SK-N-SH treated with all-trans-retinoic acid at 6 μM for 48 hours (cell line): ENCODE data around the gene APC2.

Experiments used
- TF ChIP-seq, protein P1 (sequence below): fragments of 250-450 bp; sonication (Bioruptor Pico); IDR thresholded peaks from 2 replicates; pipeline ENCODE4 v1.5.1; 2020; ENCODE audit warnings: low read depth, mild to moderate bottlenecking, moderate library complexity
- TF ChIP-seq, protein P2 (sequence below): fragments of 250-450 bp; sonication (Bioruptor Pico); IDR thresholded peaks from 2 replicates; pipeline ENCODE4 v1.8.0; 2020; ENCODE audit warnings: mild to moderate bottlenecking, moderate library complexity, borderline replicate concordance

DNA sequence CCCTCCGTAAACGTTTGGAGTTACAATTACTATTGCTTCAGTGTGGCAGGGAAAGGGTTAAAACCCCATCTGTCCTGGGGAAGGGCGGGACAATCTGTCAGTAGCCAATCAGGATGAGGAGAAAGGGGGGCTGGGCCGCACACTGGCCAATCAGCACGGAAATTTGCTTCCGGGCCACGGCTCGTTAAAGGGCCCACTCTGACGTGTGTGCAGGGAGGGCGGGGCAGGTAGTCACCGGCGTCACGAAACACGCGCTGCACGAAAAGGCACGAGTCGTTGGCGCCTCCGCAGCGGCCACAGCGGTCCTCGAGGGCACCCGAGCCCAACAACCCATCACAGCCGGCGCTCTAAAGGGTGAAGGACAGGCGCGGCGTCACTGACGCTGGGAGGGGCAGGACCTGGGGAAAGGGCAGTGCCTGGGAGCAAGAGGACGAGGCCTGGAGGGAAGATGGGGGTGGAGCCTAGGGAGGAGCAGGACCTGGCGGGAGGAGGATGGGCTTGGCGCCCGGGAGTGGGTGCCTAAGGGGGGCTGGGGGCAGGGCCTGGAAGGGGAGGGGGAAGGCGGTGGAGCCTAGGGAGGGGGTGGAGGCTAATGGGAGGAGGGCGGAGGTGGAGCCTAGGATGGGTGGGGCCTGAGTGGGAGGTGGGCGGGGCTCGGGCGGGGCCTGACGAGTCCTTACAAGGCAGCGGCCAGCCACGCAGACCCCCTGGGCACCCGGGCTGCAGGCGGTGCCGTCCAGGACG lies 58.0 kb downstream of the APC2 start:
- TF ChIP-seq, protein P1, sequence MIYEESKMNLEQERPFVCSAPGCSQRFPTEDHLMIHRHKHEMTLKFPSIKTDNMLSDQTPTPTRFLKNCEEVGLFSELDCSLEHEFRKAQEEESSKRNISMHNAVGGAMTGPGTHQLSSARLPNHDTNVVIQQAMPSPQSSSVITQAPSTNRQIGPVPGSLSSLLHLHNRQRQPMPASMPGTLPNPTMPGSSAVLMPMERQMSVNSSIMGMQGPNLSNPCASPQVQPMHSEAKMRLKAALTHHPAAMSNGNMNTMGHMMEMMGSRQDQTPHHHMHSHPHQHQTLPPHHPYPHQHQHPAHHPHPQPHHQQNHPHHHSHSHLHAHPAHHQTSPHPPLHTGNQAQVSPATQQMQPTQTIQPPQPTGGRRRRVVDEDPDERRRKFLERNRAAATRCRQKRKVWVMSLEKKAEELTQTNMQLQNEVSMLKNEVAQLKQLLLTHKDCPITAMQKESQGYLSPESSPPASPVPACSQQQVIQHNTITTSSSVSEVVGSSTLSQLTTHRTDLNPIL (CRISPR knock-in tag), result no peak
- TF ChIP-seq, protein P2, sequence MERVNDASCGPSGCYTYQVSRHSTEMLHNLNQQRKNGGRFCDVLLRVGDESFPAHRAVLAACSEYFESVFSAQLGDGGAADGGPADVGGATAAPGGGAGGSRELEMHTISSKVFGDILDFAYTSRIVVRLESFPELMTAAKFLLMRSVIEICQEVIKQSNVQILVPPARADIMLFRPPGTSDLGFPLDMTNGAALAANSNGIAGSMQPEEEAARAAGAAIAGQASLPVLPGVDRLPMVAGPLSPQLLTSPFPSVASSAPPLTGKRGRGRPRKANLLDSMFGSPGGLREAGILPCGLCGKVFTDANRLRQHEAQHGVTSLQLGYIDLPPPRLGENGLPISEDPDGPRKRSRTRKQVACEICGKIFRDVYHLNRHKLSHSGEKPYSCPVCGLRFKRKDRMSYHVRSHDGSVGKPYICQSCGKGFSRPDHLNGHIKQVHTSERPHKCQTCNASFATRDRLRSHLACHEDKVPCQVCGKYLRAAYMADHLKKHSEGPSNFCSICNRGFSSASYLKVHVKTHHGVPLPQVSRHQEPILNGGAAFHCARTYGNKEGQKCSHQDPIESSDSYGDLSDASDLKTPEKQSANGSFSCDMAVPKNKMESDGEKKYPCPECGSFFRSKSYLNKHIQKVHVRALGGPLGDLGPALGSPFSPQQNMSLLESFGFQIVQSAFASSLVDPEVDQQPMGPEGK (CRISPR knock-in tag), result no peak
